A549 (cell line): Measurements from ENCODE around the gene CYB561D2. TPM values are rescaled to one million over a fixed set of nuclear protein-coding genes. Genes with fewer than 3 reads are reported as not detected.

ENCODE experiments used
- ATAC-seq, 2 experiments: fragments of 200-7000 bp in 1 of 2; fragments of >200 bp in 1 of 2; cut with Nextera tagmentation in 1 of 2; cut with Tn5 transposase in 1 of 2; 3 replicates each; pipeline versions ENCODE4 v1.8.0 to v1.9.1; 2018 to 2020; ENCODE audit warnings: mild to moderate bottlenecking in 1 of 2, moderate library complexity in 1 of 2
- CTCF ChIA-PET: fragments of 300-600 bp; sonication (Branson Sonifier 250); formaldehyde crosslinking; extraction: SDS; loops from one replicate; lab custom pipeline; 2021; ENCODE audit warnings: antibody characterized with exemption, inconsistent platforms; lab: Yijun Ruan, JAX
- POLR2A ChIA-PET: fragments of 350-600 bp; formaldehyde crosslinking; extraction: SDS; loops from one replicate; lab custom pipeline; 2021; ENCODE audit warnings: antibody characterized with exemption, inconsistent platforms; lab: Yijun Ruan, JAX
- DNase-seq, 2 experiments: peaks; one replicate each; pipeline versions ENCODE4 v3.0.0 to v3.0.0-alpha.2; 2011 to 2016; ENCODE audit warnings: low read depth in 1 of 2, low spot score in 1 of 2
- FAIRE-seq: peaks from 2 replicates; lab custom pipeline; 2011; peaks lifted over from hg19 to GRCh38; lab: Jason Lieb, UNC
- H3K27ac ChIP-seq, 2 experiments: fragments of >200 bp; sonication (Bioruptor Twin); formaldehyde crosslinking; 3 replicates each; pipeline ENCODE4 v1.5.1; 2016 to 2017
- H3K4me1 ChIP-seq: fragments of >200 bp; sonication (Bioruptor Twin); formaldehyde crosslinking; 3 replicates; pipeline ENCODE4 v1.6.1; 2016
- H3K4me2 ChIP-seq: fragments of >200 bp; sonication (Bioruptor Twin); formaldehyde crosslinking; 3 replicates; pipeline ENCODE4 v1.6.1; 2016
- H3K4me3 ChIP-seq: fragments of >200 bp; sonication (Bioruptor Twin); formaldehyde crosslinking; 3 replicates; pipeline ENCODE4 v1.5.1; 2016
- H3K9me3 ChIP-seq: fragments of >200 bp; sonication (Bioruptor Twin); formaldehyde crosslinking; 3 replicates; pipeline ENCODE4 v1.6.1; 2016
- CEBPB ChIP-seq, 2 experiments: fragments of >200 bp in 1 of 2; sonication (Bioruptor Twin) in 1 of 2; formaldehyde crosslinking in 1 of 2; IDR thresholded peaks; 2 replicates each; pipeline ENCODE4 v1.6.1; 2012 to 2016
- CHD2 ChIP-seq: fragments of 150-350 bp; IDR thresholded peaks from 2 replicates; pipeline ENCODE4 v1.6.1; 2014; ENCODE audit warnings: low read length; ENCODE audit not compliant: partially characterized antibody
- CHD4 ChIP-seq: fragments of 200-600 bp; sonication (generic); IDR thresholded peaks from 2 replicates; pipeline ENCODE4 v1.6.1; 2016; ENCODE audit warnings: antibody characterized with exemption, mild to moderate bottlenecking, borderline replicate concordance
- CTCF ChIP-seq: fragments of >200 bp; sonication (Bioruptor Twin); formaldehyde crosslinking; IDR thresholded peaks from 3 replicates; pipeline ENCODE4 v1.5.1; 2016
- E2F6 ChIP-seq: IDR thresholded peaks from 2 replicates; pipeline ENCODE4 v1.6.1; 2012; ENCODE audit warnings: low read depth, borderline replicate concordance
- ELK1 ChIP-seq: fragments of 150-350 bp; IDR thresholded peaks from 2 replicates; pipeline ENCODE4 v1.6.1; 2014; ENCODE audit warnings: low read depth, mild to moderate bottlenecking, low read length
- ESRRA ChIP-seq: fragments of 150-350 bp; IDR thresholded peaks from 2 replicates; pipeline ENCODE4 v1.6.1; 2014; ENCODE audit warnings: mild to moderate bottlenecking, low read length, borderline replicate concordance
- FOSB ChIP-seq: fragments of 250-450 bp; sonication (Bioruptor Pico); IDR thresholded peaks from 2 replicates; pipeline ENCODE4 v1.5.0; 2020; ENCODE audit warnings: mild to moderate bottlenecking, moderate library complexity
- FOXS1 ChIP-seq: fragments of 250-450 bp; sonication (Bioruptor Pico); IDR thresholded peaks from 2 replicates; pipeline ENCODE4 v1.5.0; 2020; ENCODE audit warnings: mild to moderate bottlenecking, moderate library complexity
- HES2 ChIP-seq: fragments of >200 bp; sonication (Bioruptor Twin); formaldehyde crosslinking; IDR thresholded peaks from 2 replicates; pipeline ENCODE4 v1.6.1; 2016
- HEYL ChIP-seq: fragments of 250-450 bp; sonication (Bioruptor Pico); IDR thresholded peaks from 2 replicates; pipeline ENCODE4 v1.8.0; 2021; ENCODE audit warnings: mild to moderate bottlenecking, moderate library complexity
- JUNB ChIP-seq: fragments of >200 bp; sonication (Bioruptor Twin); formaldehyde crosslinking; IDR thresholded peaks from 2 replicates; pipeline ENCODE4 v1.6.1; 2016
- KDM1A ChIP-seq: fragments of 200-600 bp; sonication (generic); IDR thresholded peaks from 2 replicates; pipeline ENCODE4 v1.6.1; 2016; ENCODE audit warnings: low read depth, mild to moderate bottlenecking
- KDM5A ChIP-seq: fragments of 200-600 bp; sonication (generic); IDR thresholded peaks from 2 replicates; pipeline ENCODE4 v1.6.1; 2016; ENCODE audit warnings: antibody characterized with exemption, mild to moderate bottlenecking
- MAZ ChIP-seq: fragments of 150-350 bp; IDR thresholded peaks from 2 replicates; pipeline ENCODE4 v1.6.1; 2014; ENCODE audit warnings: antibody characterized with exemption, low read depth, low read length, borderline replicate concordance
- NPAS2 ChIP-seq: fragments of 250-450 bp; sonication (Bioruptor Pico); IDR thresholded peaks from 2 replicates; pipeline ENCODE4 v1.8.0; 2022; ENCODE audit warnings: mild to moderate bottlenecking, moderate library complexity, borderline replicate concordance
- NR3C1 ChIP-seq: fragments of >200 bp; sonication (Bioruptor Twin); formaldehyde crosslinking; IDR thresholded peaks from 3 replicates; pipeline ENCODE4 v1.6.1; 2017
- POLR2A ChIP-seq: IDR thresholded peaks from 2 replicates; pipeline ENCODE4 v1.6.1; 2012; ENCODE audit warnings: mild to moderate bottlenecking, low read length
- RCOR1 ChIP-seq: fragments of 150-350 bp; IDR thresholded peaks from 2 replicates; pipeline ENCODE4 v1.6.1; 2014; ENCODE audit warnings: antibody characterized with exemption, low read length, low read depth
- REST ChIP-seq: fragments of 200-600 bp; sonication (generic); IDR thresholded peaks from 2 replicates; pipeline ENCODE4 v1.6.1; 2016; ENCODE audit warnings: antibody characterized with exemption, mild to moderate bottlenecking, moderate library complexity
- SMC3 ChIP-seq: fragments of >200 bp; sonication (Bioruptor Twin); formaldehyde crosslinking; IDR thresholded peaks from 3 replicates; pipeline ENCODE4 v1.6.1; 2018; ENCODE audit warnings: inconsistent platforms
- TFCP2L1 ChIP-seq: fragments of 250-450 bp; sonication (Bioruptor Pico); IDR thresholded peaks from 2 replicates; pipeline ENCODE4 v1.5.0; 2021; ENCODE audit warnings: mild to moderate bottlenecking
- ZNF302 ChIP-seq: fragments of 250-450 bp; sonication (Bioruptor Pico); IDR thresholded peaks from 2 replicates; pipeline ENCODE4 v1.9.0; 2021; ENCODE audit warnings: inconsistent platforms, mild to moderate bottlenecking, moderate library complexity
- WGBS: methylation state at CpG from one replicate; pipeline ENCODE4 v1.1.6; 2017; ENCODE audit errors: missing lambda C conversion rate; 5-methylcytosine and 5-hydroxymethylcytosine counted together
- polyA plus RNA-seq, 4 experiments: library from polyadenylated mRNA; depleted of rRNA in 3 of 4; stranded (reverse); fragments of >200 nt; fragmentation: RNase III in 1 of 4; extraction: RNeasy Plus Mini Kit Qiagen cat#74134 plus additional on column Dnase treatment in 1 of 4; gene quantifications; 2 replicates in 3 of 4; 3 replicates in 1 of 4; pipeline ENCODE4 v1.2.3, GENCODE V29; 2011 to 2017

CYB561D2 gene
- polyA plus RNA-seq, 2 of the 4 experiments (the other 2 are of a cell fraction) = 14.4 to 17.7 TPM

- H3K4me2 ChIP-seq = no peak overlapping the region
- FAIRE-seq (no peak), DNase-seq (no peak), ATAC-seq (no peak)
- 88% methylated on average over 9 of the region's 9 CpGs for WGBS
- ChIA-PET CTCF (no interaction called here), POLR2A (no interaction called here)
- H3K27ac ChIP-seq = no peak overlapping the region
- peaks cover 16% of the 10 kb centered on the region for H3K4me1 ChIP-seq
- no peak overlapping the region for H3K4me3 ChIP-seq
- TF ChIP-seq E2F6 (no peak), CHD2 (no peak), JUNB (no peak), REST (no peak), ZNF302 (CRISPR knock-in tag) (no peak), CEBPB (IDR thresholded peaks at IDR 0.05) (no peak), ELK1 (no peak), NR3C1 (no peak), TFCP2L1 (CRISPR knock-in tag) (no peak), FOXS1 (no peak), HES2 (no peak), HEYL (no peak), POLR2A (no peak), RCOR1 (no peak), FOSB (CRISPR knock-in tag) (no peak), SMC3 (no peak), CHD4 (no peak)
- no peaks in the 10 kb centered on the region for H3K9me3 ChIP-seq
Observed at GRCh38 chr3:50340147-50340447, 10.6 kb upstream of the CYB561D2 start.

GRCh38 chr3:50340448-50341329, 10.0 kb upstream of the CYB561D2 start, which contains the start of gene RASSF1:
Gene RASSF1 (minus strand): TSS chr3:50340836. CDS start chr3:50340805, 31 bp downstream.
- no peaks in the 10 kb centered on the region for H3K9me3 ChIP-seq
- CTCF ChIA-PET = interaction anchor here (1.1 kb wide), 1 partner anchor 19 kb away, joined by 3 read pairs; no protein-coding TSS in a partner anchor
- POLR2A ChIA-PET = no interaction called here
- FAIRE-seq (no peak), ATAC-seq (no peak), DNase-seq (no peak)
- no peak within 1 kb of the TSS for H3K27ac ChIP-seq
- H3K4me3 ChIP-seq = no peak within 1 kb of the TSS
- 87% methylated on average over 22 of the region's 85 CpGs for WGBS
- peaks cover 10% of the 10 kb centered on the region for H3K4me1 ChIP-seq
- no peak within 1 kb of the TSS for H3K4me2 ChIP-seq
- TF ChIP-seq ZNF302 (CRISPR knock-in tag) (no peak), NPAS2 (CRISPR knock-in tag) (no peak), KDM1A (no peak), CTCF (no peak), CHD4 (no peak), ESRRA (no peak), KDM5A (no peak), MAZ (no peak)
